GM19351 (cell line): Measurements from ENCODE around the gene ICE2.
"Not testable (repeated sequence)": the region's sequence is repeated elsewhere in the genome, so short reads cannot be mapped to it uniquely, and the experiment has no call there.

ENCODE experiments used
- ATAC-seq: cut with Tn5 transposase; IDR thresholded peaks from one replicate; pipeline ENCODE4 v1.9.1; 2021; ENCODE audit warnings: mild to moderate bottlenecking, moderate library complexity; ENCODE audit not compliant: unreplicated experiment

The ICE2 gene

DNA sequence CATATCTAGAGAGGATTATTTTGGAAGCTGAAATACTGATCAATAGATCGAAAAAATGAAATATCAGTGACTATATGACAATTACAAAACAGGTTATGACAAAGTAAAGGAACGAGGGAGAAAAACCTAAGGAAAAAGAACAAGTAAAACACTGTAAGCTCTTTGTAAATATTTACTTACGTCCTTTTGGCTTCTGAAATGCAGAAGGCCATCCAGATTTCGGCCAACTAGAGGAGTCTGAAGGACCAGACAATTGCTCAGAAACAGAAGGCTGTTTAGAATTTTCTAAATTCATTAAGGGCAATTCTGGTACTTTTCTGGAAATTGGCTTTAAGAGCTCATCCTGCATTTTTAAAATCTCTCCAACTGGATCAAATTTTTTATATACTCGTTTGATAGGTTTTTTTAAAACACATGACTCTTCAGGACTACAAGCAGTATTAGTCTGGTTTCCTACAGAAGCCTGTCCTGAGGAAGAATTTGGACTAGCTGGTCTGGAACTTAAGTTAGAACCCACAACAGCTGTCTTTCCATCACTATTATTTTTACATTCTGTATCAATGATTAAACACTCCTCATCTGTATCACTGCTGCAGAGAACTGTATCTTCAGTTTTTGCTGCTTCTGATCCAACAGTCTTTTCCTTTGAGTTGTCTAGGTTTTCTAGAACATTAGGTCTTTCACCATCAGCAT lies 30.1 kb downstream of the ICE2 start:
- ATAC-seq: no peak

DNA sequence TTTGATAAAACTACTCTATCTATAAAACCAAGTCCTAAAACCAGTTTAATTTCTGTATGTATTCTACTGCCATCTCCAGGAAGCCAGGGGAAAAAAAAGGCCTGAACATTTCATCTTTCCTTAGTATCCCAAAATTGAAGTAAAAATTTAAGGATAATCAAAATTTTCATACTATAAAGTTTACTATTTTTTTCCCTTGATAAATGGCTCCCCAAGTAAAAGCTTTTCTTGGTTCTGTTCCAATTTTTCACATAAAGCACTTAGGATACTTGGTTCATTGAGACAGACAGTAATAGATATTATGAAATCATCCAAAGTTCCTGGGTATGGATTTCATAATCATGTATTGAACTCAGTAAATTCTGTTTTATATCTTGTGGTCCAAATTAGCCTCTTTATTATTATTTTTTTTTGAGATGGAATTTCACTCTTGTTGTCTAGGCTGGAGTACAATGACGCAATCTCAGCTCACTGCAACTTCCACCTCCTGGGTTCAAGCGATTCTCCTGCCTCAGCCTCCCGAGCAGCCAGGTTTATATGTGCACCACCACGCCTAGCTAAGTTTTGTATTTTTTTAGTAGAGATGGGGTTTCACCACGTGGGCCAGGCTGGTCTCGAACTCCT lies 34.5 kb downstream of the ICE2 start:
- ATAC-seq: no peak

DNA sequence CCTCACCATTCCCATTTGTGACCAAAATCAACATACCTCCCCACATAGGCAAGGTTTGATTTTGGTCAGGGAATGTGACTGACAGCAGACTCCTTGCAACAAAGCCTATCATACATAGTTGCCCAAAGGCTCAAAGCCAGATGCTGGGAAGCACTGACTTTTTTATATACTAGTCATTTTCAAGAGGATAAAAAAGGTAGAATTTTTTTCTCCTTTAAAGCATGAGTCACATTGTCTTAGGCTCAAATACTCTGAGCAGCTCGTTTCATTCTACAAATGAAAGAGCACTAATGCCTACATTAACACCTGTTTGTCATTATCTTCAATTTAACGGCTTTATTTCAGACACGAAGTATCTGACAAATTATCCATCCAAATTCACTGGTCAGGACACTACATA lies 36.2 kb downstream of the ICE2 start:
- no peak for ATAC-seq

DNA sequence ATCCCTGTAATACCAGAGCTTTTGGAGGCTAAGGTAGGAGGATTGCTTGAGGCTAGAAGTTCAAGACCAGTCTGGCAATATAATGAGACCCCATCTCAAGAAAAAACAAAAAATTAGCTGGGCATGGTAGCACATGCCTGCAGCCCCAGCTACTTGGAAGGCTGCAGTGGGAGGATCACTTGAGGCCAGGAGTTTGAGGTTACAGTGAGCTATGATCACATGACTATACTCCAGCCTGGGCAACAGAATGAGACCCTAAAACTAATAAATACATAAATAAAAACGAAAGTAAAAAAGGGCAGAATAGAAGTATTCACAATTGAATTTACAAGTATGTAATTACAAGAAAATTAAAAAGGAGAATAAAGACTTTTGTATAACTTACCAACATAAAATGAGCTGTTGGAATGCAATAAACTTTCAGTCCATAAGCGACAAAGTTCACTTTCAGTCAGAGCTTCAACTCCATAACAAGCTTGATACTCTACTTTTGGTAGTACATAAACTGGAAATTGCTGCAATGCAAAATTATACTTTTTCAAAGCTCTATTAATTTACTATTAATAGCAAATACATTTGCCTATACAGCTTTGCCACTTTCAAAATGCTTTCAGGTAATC lies 36.8 kb downstream of the ICE2 start:
- no peak for ATAC-seq

DNA sequence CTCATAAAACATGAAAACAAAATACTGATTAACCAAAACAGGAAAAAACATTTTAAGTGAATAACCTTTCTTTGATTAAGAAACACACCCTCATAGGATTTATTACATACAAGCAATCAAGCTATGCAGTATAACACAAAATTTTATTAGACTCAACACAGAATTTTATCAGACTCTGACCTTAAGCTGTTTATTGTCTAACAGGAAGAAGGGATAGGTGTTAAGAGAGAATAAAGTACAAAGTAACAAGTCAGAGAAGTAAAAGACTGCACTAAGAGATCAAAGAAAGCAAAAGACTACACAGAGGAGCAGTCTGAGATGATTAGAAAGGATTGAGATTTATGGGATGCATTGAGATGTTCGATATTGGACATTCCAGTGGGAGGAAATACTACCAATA lies 37.6 kb downstream of the ICE2 start:
- ATAC-seq: no peak

DNA sequence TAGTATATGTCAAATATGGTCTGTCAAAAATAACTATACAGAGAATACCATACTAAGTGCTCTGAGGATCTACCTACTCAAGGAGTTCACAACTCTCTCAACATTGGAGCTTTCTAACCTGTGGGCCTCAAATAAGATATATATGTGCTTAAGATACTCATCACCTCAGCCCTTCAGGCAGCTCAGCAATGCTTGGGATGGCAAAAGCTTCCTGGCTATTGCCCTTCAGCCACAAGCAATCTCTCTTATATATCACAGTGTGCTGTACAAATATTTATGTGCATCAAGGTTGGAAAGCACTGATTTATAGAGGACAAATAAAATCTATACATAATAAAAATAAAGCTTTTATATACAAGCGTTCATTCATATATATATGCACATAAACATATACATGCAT lies 40.3 kb downstream of the ICE2 start:
- no peak for ATAC-seq

DNA sequence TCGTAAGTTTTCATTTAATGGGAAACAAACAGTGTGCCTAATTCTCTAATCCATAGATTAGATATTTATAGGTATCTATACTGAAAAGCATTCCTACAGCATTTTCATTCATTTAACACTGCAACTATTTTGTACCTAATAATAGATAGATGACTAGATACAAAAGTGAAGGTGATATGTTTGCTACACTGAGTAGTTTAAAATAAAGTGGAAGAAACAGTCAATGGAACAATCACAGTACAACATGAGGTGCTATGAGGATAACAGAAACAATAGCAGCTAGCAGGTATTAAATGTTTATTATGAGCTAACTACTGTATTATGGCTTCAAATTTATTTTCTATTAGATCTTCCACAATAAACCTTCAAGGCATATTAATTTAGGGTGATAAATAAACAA lies 50.0 kb downstream of the ICE2 start:
- no peak for ATAC-seq

DNA sequence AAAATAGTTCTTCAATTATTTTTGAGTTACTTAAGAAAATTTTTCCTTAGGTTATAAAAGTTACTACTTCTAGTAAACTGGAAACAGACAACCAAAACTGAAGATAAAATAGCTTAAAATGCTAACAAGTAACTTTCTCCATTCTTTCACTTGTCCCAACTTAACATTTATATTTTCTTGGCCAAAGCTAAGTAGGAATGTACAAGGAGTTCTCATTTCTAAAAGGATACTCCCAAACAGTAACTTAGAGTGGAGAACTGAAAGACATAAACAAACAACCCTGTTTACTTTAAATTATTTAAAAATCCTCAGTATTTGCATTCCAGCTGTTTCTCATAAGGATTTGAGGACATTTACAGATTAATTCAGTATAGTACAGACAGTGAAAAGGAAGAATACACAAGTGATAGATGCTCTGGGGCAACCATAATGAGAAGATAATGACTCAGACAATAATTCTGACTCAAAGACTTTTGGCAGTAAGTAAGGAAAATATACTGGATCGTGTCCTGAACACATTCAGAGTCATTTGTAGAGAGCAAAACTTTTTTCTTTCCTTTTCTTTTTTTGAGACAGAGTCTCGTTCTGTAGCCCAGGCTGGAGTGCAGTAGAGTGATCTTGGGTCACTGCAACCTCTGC lies 52.0 kb downstream of the ICE2 start:
- no peak for ATAC-seq

DNA sequence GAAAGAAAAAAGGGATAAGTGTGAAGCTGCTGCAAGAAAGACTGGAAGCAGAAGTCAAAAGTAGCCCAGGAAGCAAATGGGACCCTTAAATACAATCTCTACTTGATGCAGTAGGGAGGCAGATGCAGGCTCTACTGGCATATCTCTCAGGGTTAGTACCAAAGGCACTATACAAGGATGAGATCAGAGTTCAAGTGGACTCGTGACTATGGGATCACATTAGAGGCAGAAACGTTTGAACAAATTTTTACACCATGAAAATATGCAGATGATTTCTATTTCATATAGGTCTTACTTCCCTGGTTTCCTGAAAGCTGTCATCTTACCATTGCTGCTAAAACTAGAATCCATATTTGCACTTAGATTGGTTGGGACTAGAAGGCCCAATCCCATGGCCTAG lies 53.5 kb downstream of the ICE2 start:
- no peak for ATAC-seq

DNA sequence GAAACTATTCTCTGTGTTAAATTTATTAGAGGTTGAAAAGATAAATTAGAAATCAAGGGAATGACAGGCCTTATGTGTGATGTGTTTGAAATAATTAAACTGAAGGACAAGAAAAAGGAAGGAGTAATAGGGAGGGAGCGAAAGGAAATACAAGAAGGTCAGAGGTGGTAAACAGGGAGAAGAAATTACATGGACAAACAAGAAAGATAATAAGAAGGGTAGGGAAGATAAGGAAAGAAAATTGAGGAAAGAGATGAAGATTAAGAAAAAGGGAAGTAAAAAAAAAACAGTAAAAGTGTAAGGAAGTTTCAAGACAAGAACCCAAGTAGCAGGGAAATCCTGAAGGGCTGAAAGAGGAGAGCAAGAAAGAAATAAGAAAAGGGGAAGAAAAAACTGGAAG lies 54.9 kb downstream of the ICE2 start:
- no peak for ATAC-seq

DNA sequence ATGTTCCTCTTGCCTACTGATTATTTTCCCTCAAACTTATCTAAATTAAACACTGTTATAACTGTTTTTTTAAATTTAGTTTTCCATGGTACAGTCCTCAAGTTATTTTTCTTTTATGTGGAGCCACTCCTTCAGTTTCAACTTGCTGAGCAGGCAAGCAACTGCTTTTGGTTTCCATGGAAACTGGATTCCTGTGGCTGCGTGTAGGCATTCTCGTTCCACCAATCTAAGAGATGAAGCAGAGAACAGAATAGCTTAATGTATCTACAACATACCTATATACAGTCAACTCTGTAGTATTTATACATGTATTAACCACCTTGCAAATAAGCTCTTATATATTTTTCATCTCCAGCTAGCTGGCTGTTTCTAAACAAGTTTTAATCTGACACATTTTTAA lies 55.4 kb downstream of the ICE2 start:
- no peak for ATAC-seq

DNA sequence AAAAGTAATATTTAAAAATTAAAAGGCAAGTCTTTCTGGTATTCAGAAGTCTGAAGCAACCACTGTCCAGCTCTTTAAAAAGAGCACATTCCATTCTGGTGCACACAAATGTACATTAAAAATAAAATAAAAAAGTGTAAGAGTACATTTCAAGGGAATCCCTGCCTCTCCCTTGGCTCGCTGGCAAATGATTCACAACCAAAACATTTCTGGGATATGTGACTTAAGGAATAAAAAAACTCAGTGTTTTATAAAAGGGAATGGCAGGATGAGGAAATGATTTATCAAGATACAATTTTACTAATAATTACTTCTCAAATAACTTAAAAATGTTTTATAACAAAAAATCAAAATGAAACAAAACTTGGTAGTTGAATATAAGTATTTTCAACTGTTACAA lies 57.4 kb downstream of the ICE2 start:
- no peak for ATAC-seq

DNA sequence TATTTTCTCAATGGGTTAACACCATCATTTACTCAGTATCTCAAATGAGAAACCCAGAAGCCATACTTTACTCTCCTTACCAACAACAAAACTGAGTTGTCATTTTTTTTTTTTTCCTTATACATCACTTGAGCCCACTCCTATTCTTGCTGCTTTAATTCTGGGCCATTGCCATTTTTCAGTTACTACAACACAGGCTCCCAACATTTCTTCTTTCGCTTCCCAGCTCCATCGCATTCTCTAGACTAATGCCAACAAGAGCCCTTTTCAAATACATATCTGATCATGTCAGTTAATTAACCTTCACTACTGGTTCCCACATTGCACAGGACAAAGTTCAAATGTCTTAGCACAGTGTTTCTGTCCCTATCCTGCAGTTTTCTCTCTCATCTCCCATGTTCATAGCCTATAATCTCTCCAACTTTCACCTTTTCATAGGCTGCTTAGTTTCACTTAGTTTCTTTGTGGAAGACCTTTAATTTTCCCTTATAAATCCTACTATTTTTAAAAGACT lies 58.7 kb downstream of the ICE2 start:
- ATAC-seq: no peak

DNA sequence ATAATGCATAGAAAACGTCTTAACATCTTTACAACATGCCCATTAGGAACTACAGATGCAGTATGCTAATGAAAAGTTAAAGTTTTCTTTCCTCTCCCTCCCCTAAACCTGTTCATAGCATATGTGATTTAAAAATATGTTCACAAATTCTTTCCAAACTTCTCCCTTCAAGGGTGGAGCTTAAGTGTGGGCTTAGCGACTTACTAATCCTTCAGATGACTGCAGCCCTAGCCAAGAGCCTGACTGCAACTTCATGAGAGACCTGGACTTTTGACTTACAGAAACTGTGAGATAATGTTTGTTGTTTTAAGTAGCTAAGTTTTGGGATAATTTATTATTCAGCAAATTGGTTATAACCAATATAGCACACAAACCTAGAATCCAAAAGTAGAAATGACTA lies 59.2 kb downstream of the ICE2 start:
- ATAC-seq: no peak

DNA sequence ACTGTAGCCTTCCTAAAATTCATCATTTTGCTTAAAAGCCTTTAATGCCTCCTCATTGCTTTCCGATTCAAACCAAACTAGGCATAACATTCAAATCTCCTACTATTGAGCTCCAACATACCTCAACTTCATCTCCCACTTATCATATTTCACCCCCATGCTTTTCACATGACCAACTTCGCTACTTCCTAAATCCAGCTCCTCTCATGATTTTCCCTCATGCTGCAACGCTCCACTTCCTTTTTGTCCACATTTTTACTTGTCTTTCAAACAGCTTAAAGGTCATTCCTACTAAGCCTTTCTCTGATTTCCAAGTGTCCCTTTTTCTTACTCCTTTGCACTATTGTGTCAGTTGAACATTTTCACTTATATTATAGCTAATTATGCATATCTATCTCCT lies 60.8 kb downstream of the ICE2 start:
- no peak for ATAC-seq

DNA sequence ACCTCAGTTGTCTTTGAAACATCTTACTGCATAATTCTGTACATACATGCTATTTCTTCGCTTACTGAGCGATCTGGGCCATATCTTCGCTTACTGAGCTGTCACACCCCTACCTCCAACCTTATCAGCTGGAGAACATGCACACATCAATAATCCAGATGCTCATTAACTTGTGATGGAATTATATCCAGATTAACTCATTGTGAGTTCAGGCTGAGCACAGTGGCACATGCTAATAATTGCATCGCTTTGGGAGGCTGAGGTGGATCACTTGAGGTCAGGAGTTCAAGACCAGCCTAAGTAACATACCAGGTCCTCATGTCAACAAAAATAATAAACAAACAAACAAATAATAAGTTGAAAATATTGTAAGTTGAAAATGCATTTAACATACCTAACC lies 61.8 kb downstream of the ICE2 start:
- ATAC-seq: no peak

DNA sequence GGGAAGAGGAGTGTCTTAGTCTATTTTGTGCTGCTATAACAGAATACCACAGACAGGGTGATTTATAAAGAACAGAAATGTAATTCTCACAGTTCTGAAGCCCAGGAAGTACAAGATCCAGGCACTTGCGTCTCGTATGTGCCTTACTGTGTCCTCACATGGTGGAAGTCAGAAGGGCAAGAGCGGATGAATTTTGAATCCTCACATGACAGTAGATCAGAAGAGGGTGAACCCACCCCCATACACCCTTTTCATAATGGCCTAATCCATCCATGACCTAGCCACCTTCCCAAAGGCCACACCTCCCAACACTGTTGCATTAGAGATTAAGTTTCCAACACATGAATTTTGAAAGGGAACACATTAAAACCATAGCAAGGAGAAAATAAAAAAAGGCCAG lies 62.5 kb downstream of the ICE2 start:
- no peak for ATAC-seq

DNA sequence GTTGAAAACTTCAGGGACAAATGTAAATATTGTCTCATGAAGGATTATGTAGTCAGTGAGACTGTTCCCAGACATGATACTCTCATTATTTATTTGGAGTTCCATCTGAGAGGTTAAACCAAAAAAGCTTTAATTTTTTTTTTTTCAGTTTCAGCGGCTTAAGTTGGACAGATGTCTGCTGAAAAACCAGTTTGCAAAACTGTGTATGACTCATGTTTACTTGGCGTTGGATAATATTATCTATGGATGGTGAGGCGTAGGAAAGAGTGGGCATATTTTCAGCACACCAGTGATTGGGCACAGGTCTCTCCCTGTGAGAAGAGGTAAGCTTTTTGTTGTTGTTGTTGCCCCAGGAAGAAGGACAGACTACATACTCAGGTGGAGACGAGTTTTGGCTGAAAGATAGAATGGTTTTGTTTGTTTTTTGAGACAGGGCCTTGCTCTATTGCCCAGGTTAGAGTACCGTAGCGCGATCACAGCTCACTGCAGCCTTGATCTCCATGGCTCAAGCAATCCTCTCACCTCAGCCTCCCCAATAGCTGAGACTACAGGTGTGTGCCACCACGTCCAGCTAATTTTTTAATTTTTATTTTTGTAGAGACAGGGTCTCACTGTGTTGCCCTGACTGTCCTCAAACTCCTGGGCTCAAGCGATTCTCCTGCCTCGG lies 64.8 kb downstream of the ICE2 start:
- no peak for ATAC-seq

DNA sequence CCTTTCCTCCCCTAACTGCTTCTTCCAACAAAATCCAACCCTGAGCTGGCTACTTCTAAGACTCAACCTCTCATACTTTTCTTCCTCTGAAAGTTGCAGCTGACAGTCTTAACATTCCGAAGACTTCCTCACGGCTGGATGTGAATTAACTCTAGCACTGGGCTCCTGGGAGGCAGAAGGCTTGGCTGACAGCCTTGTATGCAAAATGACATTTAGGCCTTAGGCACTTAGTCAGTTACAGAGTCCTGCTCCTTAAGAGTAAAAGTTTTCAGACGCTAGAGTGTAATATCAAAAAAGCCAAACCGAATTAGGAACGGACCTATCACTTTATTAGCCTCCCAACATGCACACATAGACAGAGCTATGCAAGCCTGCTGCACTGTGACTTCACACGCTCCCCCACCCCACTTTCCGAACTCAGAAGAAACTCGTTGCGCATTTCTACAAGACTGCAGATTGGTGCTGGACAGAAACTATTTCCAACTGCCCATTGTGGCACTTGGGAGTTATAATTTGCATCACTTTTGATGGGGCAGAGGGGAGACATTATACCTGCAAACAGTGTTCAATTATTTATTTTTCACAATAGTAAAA lies 65.6 kb downstream of the ICE2 start:
- no peak for ATAC-seq

DNA sequence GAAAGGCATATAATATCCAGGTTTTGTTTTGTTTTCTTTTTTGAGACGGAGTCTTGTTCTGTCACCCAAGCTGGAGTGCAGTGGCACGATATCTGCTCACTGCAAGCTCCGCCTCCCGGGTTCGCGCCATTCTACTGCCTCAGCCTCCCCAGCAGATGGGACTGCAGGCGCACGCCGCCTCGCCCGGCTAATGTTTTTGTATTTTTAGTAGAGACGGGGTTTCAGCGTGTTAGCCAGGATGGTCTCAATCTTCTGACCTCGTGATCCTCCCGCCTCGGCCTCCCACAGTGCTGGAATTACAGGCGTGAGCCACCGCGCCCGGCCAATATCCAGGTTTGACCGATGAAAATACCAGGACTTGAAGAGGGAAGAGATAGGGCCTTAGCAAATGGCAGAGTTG lies 66.1 kb downstream of the ICE2 start:
- not testable (repeated sequence) for ATAC-seq
